ENCODE results near the gene PTPRD.

The PTPRD gene

DNA sequence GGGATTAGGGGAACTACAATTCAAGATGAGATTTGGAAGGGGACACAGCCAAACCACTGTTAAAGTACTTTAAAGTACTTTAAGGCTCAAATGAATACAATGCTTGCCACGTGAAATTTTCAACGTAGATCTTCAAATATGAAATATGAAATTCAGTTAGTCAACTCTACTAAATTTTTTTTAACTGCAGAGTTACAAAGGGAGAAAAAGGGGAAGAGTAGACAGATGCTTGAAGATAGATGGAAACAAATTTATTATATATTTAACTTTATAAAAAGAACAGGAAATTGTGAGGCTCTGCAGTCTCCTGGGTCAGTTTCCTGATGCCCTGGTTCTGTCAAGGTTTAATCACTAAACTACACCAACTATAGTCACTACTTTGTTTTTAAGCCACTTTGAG lies 2027.8 kb downstream of the PTPRD start:
- no peak for TF ChIP-seq CTCF (IDR thresholded peaks at IDR 0.05; ENCODE audit: insufficient read depth, missing control alignments)
- no peak for DNase-seq (ENCODE audit: insufficient read length, low spot score)
- FAIRE-seq: no peak

GRCh38 chr9:8579661-8580060 lies 2033.1 kb downstream of the PTPRD start:
- FAIRE-seq (peak; percentile 60), DNase-seq (ENCODE audit: insufficient read length, low spot score) (no peak)
- TF ChIP-seq CTCF (IDR thresholded peaks at IDR 0.05; ENCODE audit: insufficient read depth, missing control alignments): no peak

- DNase-seq (ENCODE audit: insufficient read length, low spot score): no peak
- no peak for TF ChIP-seq CTCF (IDR thresholded peaks at IDR 0.05; ENCODE audit: insufficient read depth, missing control alignments)
- no peak for FAIRE-seq
Measured at GRCh38 chr9:8576741-8577140, 2036.1 kb downstream of the PTPRD start.

GRCh38 chr9:8574846-8575245 lies 2038.0 kb downstream of the PTPRD start:
- FAIRE-seq (no peak), DNase-seq (ENCODE audit: insufficient read length, low spot score) (no peak)
- no peak for TF ChIP-seq CTCF (IDR thresholded peaks at IDR 0.05; ENCODE audit: insufficient read depth, missing control alignments)

DNA sequence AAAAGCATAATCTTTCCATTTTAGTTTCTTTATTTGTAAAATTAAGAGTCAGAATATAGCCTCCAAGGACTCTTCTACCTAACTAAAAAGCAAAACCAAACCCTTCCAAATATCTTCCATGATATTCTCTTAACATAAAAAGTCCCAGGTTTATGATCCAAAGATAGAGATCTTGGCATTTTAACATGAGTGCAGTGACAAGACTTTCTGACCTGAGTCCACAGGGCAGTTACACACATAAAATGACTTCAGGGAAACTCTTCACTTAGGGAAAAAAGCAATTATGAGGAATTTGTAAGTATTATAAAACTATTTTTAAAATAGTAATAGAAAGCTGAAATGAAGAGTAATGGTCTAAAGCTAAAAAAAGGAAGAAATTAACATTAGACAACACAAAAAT lies 2040.6 kb downstream of the PTPRD start:
- no peak for FAIRE-seq
- no peak for TF ChIP-seq CTCF (IDR thresholded peaks at IDR 0.05; ENCODE audit: insufficient read depth, missing control alignments)
- no peak for DNase-seq (ENCODE audit: insufficient read length, low spot score)

GRCh38 chr9:8571643-8572042 lies 2041.2 kb downstream of the PTPRD start:
- DNase-seq (ENCODE audit: insufficient read length, low spot score) (no peak), FAIRE-seq (no peak)
- no peak for TF ChIP-seq CTCF (IDR thresholded peaks at IDR 0.05; ENCODE audit: insufficient read depth, missing control alignments)

DNA sequence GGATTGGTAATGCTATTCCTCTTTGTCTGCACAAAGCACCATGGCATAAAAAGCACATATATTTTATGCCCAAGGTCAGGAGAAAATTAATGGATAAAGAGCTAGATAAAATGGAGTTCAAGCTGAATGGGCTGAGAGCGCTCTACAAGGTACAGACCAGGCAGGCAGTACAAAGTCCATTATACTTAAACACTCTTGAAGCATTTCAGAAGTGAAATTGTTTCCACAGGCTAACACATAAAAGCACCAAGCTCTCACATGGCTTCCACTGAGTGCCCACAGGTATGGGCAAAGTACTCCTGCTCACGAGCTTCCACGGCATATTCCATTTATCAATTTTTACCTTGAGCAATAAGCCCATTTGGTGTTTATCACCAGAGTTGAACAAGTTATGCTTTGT lies 2042.0 kb downstream of the PTPRD start:
- no peak for DNase-seq (ENCODE audit: insufficient read length, low spot score)
- no peak for FAIRE-seq
- TF ChIP-seq CTCF (IDR thresholded peaks at IDR 0.05; ENCODE audit: insufficient read depth, missing control alignments): no peak
